AG04450 (cell line): ENCODE measurements around the gene LMNTD2. TPM values are rescaled to one million over a fixed set of nuclear protein-coding genes. Genes with fewer than 3 reads are reported as not detected.

Source experiments
- CTCF ChIA-PET: fragments of 300-600, 350-600 bp; formaldehyde crosslinking; extraction: SDS; loops from one replicate; lab custom pipeline; 2022; ENCODE audit warnings: antibody characterized with exemption, inconsistent platforms; lab: Charles Lee
- POLR2A ChIA-PET: fragments of 350-600 bp; formaldehyde crosslinking; extraction: SDS; loops from one replicate; lab custom pipeline; 2021; ENCODE audit warnings: antibody characterized with exemption, inconsistent platforms; lab: Yijun Ruan, JAX
- DNase-seq: peaks from one replicate; pipeline ENCODE4 v3.0.0-alpha.2; 2011; ENCODE audit warnings: low read depth, low spot score
- H3K27ac ChIP-seq: one replicate; pipeline ENCODE4 v1.5.1; 2012; ENCODE audit warnings: low read depth, low read length, control low read depth
- H3K27me3 ChIP-seq: one replicate; pipeline ENCODE4 v1.6.0; 2012; ENCODE audit warnings: low read length; ENCODE audit not compliant: control insufficient read depth, insufficient read depth
- H3K4me3 ChIP-seq: 2 replicates; pipeline ENCODE4 v1.5.1; 2011; ENCODE audit warnings: mild to moderate bottlenecking, low read depth, low read length, control low read depth
- H3K9me3 ChIP-seq: 2 replicates; pipeline ENCODE4 v1.5.1; 2012; ENCODE audit warnings: low read length; ENCODE audit not compliant: control insufficient read depth, insufficient read depth
- CTCF ChIP-seq: IDR thresholded peaks from 2 replicates; pipeline ENCODE4 v1.5.1; 2011; ENCODE audit warnings: low read depth, low read length, control low read depth, inconsistent platforms
- polyA minus RNA-seq: library from RNA; depleted of rRNA, polyadenylated mRNA; stranded (reverse); fragments of >200 nt; gene quantifications from 2 replicates; pipeline ENCODE4 v1.2.3, GENCODE V29; 2011; rRNA and poly(A)+ RNA removed
- polyA plus RNA-seq: library from polyadenylated mRNA; depleted of rRNA; stranded (reverse); fragments of >200 nt; gene quantifications from 2 replicates; pipeline ENCODE4 v1.2.3, GENCODE V29; 2011; rRNA removed

The LMNTD2 gene
- polyA plus RNA-seq = 0.32 and 0.67 TPM in 2 replicates
- polyA minus RNA-seq = not detected in 2 replicates

GRCh38 chr11:560305-561147, at the start of gene LMNTD2, which contains the start of gene RASSF7:
Gene LMNTD2 (minus strand): TSS chr11:560738. CDS start chr11:560716, 22 bp downstream.
Gene RASSF7 (plus strand): TSS chr11:560970. CDS start chr11:561769, 799 bp downstream.
- Histone ChIP-seq H3K27me3 (peaks cover 33% of the 10 kb centered on the region), H3K4me3 (peak within 1 kb of the TSS; percentile 63), H3K27ac (no peak within 1 kb of the TSS), H3K9me3 (peaks cover 3% of the 10 kb centered on the region; the same call in 1 of the 2 replicates)
- CTCF ChIA-PET = interaction anchor here (0.5 kb wide), 1 partner anchor 215 kb away, joined by 3 read pairs; no protein-coding TSS in a partner anchor
- POLR2A ChIA-PET = no interaction called here
- peak; percentile 36 for DNase-seq
- TF ChIP-seq CTCF = no peak

GRCh38 chr11:609341-609811, 48.8 kb upstream of the LMNTD2 start:
- Histone ChIP-seq H3K27me3 (no peaks in the 10 kb centered on the region), H3K9me3 (no peaks in the 10 kb centered on the region; the same call in 1 of the 2 replicates), H3K27ac (no peak overlapping the region), H3K4me3 (no peak overlapping the region)
- DNase-seq = no peak
- POLR2A ChIA-PET = no interaction called here
- TF ChIP-seq CTCF = no peak
- CTCF ChIA-PET = no interaction called here

GRCh38 chr11:608791-609251, 48.3 kb upstream of the LMNTD2 start:
- ChIA-PET POLR2A (no interaction called here), CTCF (no interaction called here)
- H3K9me3 ChIP-seq = no peaks in the 10 kb centered on the region; the same call in 1 of the 2 replicates
- H3K27me3 ChIP-seq = no peaks in the 10 kb centered on the region
- no peak for DNase-seq
- TF ChIP-seq CTCF = no peak
- H3K4me3 ChIP-seq = no peak overlapping the region
- H3K27ac ChIP-seq = no peak overlapping the region

GRCh38 chr11:607971-608659, 47.6 kb upstream of the LMNTD2 start:
- DNase-seq = no peak
- H3K9me3 ChIP-seq = no peaks in the 10 kb centered on the region; the same call in 1 of the 2 replicates
- CTCF ChIA-PET = no interaction called here
- no peak for TF ChIP-seq CTCF
- POLR2A ChIA-PET = no interaction called here
- no peak overlapping the region for H3K27ac ChIP-seq
- no peak overlapping the region for H3K4me3 ChIP-seq
- no peaks in the 10 kb centered on the region for H3K27me3 ChIP-seq
